BLaER1 treated with 17β-estradiol and CSF1 and Interleukin-3, amounts not matched to agents 10 nM and 100 nM (cell line): ENCODE data around the gene ANO8.
"Not testable (repeated sequence)": the region's sequence is repeated elsewhere in the genome, so short reads cannot be mapped to it uniquely, and the experiment has no call there.

Source experiments
- H3K27ac ChIP-seq, 11 experiments: shearing (Covaris generic); formaldehyde crosslinking; 2 replicates each; pipeline ENCODE4 v1.8.1; 2022
- H3K27me3 ChIP-seq, 11 experiments: shearing (Covaris generic); formaldehyde crosslinking; 2 replicates each; pipeline ENCODE4 v1.8.1; 2022
- H3K36me3 ChIP-seq, 11 experiments: shearing (Covaris generic); formaldehyde crosslinking; 2 replicates each; pipeline ENCODE4 v1.8.1; 2022
- H3K4me1 ChIP-seq, 10 experiments: shearing (Covaris generic); formaldehyde crosslinking; 2 replicates each; pipeline ENCODE4 v1.8.1; 2022
- H3K4me2 ChIP-seq, 11 experiments: shearing (Covaris generic); formaldehyde crosslinking; 2 replicates each; pipeline ENCODE4 v1.8.1; 2022
- H3K4me3 ChIP-seq, 10 experiments: shearing (Covaris generic); formaldehyde crosslinking; 2 replicates each; pipeline ENCODE4 v1.8.1; 2022
- H3K9ac ChIP-seq, 11 experiments: shearing (Covaris generic); formaldehyde crosslinking; 2 replicates each; pipeline ENCODE4 v1.8.1; 2022
- H3K9me3 ChIP-seq, 11 experiments: shearing (Covaris generic); formaldehyde crosslinking; replicated peaks in 1 of 11; 2 replicates each; pipeline ENCODE4 v1.8.1; 2022
- H4K20me1 ChIP-seq, 11 experiments: shearing (Covaris generic); formaldehyde crosslinking; 2 replicates each; pipeline ENCODE4 v1.8.1; 2022
- Cebpa-rat ChIP-seq, 11 experiments: shearing (Covaris generic); IDR thresholded peaks; 2 replicates each; pipeline ENCODE4 v1.8.1; 2022

The ANO8 gene

DNA sequence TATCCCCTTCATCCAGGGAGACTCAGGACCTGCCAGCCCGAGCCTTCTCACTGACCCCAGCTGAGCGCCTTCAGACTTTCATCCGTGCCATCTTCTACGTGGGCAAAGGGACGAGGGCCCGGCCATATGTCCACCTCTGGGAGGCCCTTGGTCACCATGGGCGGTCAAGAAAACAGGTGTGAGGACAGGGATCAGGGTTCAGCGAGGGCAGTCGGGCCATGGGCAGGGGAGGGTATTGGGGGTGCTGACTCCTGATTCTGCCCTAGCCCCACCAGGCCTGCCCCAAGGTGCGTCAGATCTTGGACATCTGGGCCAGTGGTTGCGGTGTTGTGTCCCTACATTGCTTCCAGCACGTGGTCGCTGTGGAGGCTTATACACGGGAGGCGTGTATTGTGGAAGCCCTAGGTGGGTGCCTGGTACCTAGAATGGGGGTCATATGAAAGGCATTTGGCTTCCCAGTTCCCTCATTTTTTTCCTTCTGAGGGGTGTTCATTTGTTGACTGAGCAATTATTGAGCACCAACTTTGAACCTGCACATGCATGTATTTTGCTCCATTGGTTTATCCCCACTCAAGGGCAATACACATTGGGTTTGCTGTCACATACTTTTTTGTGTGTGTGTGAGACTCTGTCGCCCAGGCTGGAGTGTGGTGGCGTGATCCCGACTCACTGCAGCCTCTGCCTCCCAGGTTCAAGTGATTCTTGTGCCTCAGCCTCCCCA, 49.1 kb downstream of the ANO8 start:
- H3K9ac ChIP-seq = no peak overlapping the region
- H3K9me3 ChIP-seq = no peaks in the 10 kb centered on the region
- H3K27me3 ChIP-seq = no peaks in the 10 kb centered on the region
- no peak overlapping the region for H3K4me2 ChIP-seq
- TF ChIP-seq Cebpa-rat (IDR thresholded peaks at IDR 0.05) = no peak
- H3K27ac ChIP-seq = no peak overlapping the region
- H3K4me1 ChIP-seq = peaks cover 9 to 31% (median 24%) of the 10 kb centered on the region in 10 experiments
- H3K4me3 ChIP-seq = no peak overlapping the region
- peaks cover 11 to 50% (median 42%) of the 10 kb centered on the region in 11 experiments; a peak in 21 of 22 replicates for H3K36me3 ChIP-seq
- H4K20me1 ChIP-seq = peaks cover 0 to 40% (median 26%) of the 10 kb centered on the region in 11 experiments; a peak in 19 of 22 replicates

DNA sequence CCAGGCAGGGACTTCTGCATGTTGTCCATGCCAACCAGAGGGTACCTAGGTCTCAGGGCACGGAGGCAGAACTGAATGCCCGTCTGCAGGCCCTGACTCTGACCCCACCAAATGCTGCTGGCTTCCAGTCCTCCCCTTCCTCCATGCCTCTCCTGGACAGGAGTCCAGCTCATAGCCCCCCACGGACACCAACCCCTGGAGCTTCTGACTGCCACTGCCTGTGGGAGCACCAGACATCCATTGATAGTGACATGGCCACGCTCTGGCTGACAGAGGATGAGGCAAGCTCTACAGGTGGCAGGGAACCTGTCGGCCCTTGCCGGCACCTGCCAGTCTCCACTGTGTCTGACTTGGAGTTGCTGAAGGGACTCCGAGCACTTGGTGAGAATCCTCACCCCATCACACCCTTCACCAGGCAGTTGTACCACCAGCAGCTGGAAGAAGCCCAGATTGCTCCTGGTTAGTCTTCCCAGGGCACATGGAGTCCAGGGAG, 51.1 kb downstream of the ANO8 start:
- Histone ChIP-seq H3K9ac (peak overlapping the region in 5 of 11 experiments; percentile 44 to 89 (median 88); a peak in 9 of 22 replicates), H3K27me3 (no peaks in the 10 kb centered on the region), H4K20me1 (peaks cover 0 to 40% (median 26%) of the 10 kb centered on the region in 11 experiments; a peak in 19 of 22 replicates), H3K4me3 (0 out of 20 replicates have a peak overlapping the region, but pooled peaks of 1 of the 10 experiments have one; percentile 80), H3K4me1 (peaks cover 10 to 38% (median 24%) of the 10 kb centered on the region in 10 experiments), H3K4me2 (peak overlapping the region in 8 of 11 experiments; percentile 80 to 98 (median 93); a peak in 13 of 22 replicates), H3K27ac (no peak overlapping the region), H3K36me3 (peaks cover 18 to 63% (median 54%) of the 10 kb centered on the region in 11 experiments), H3K9me3 (no peaks in the 10 kb centered on the region)
- TF ChIP-seq Cebpa-rat (IDR thresholded peaks at IDR 0.05) = no peak

DNA sequence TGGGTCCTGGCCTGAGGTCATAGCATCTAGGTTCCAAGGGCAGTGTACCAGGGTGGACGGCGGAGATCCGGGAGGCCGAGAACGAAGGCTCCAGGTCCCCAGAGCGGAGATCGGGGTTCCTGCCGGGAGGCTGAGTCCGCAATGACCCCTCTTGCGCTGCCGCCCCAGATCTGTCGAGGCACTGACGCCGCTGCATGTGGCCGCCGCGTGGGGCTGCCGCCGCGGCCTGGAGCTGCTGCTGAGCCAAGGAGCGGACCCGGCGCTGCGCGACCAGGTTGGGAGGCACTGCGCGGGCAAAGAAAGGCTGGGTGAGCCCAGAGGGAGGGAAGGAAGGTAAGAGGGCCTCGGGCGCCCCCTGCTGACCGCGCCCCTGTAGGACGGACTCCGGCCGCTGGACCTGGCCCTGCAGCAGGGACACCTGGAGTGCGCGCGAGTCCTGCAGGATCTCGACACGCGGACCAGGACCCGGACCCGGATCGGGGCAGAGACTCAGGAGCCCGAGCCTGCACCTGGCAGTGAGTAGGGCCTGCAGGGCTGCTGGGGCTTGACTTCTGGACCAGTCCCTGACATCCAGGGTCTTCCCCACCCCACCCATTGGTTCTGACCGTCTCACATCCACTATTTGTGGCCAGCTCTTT, 52.0 kb downstream of the ANO8 start:
- TF ChIP-seq Cebpa-rat (IDR thresholded peaks at IDR 0.05) = no peak
- H3K4me2 ChIP-seq = peak overlapping the region; percentile 80 to 98 (median 93)
- peaks cover 0 to 40% (median 26%) of the 10 kb centered on the region in 11 experiments; a peak in 19 of 22 replicates for H4K20me1 ChIP-seq
- H3K27ac ChIP-seq = peak overlapping the region in 10 of 11 experiments; percentile 59 to 87 (median 80); a peak in 19 of 22 replicates
- H3K36me3 ChIP-seq = peaks cover 22 to 72% (median 58%) of the 10 kb centered on the region in 11 experiments
- peaks cover 10 to 38% (median 21%) of the 10 kb centered on the region in 10 experiments for H3K4me1 ChIP-seq
- H3K4me3 ChIP-seq = peak overlapping the region; percentile 61 to 85 (median 73)
- no peaks in the 10 kb centered on the region for H3K9me3 ChIP-seq
- no peaks in the 10 kb centered on the region for H3K27me3 ChIP-seq
- peak overlapping the region; percentile 77 to 89 (median 84) for H3K9ac ChIP-seq

DNA sequence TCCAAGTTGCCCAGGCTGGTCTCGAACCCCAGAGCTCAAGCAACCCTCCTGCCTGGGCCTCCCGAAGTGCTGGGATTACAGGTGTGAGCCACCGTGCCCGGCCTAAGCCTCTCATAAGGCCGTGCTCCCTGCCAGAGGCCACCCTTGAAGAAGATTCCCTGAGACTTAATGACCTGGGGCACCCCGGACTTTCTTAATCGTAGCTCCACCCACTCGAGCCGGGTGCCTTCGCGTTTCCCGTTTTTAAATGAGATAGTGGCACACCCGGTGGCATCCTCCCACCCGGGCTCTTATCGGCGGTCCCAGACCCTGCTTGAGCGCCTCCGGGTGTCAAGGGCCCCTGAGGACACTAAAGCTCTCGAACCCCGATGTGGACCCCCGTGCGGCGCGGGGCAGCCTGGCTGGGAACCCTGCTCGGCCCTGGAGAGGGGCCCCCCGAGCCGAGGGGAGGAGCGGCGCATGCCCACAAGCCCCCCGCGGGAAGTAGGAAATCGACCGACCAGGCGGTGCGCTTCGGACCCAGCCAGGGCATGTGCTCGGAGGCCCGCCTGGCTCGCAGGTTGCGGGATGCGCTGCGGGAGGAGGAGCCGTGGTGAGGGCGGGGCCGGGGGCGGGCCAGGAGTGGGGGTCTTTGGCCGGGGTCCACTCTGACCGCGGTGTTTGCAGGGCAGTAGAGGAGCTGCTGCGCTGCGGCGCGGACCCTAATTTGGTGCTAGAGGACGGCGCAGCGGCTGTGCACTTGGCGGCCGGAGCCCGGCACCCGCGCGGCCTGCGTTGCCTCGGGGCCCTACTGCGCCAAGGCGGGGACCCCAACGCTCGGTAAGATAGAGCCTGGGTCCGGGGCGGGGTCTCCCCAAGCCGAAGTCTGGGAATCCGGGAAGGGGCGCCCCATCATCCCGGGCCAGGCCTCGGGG, 53.0 kb downstream of the ANO8 start, which contains the start of gene ANKLE1:
Gene ANKLE1, plus strand, starts transcription at position 511 of the 914 bp plus-strand sequence. Its CDS starts 20 bp downstream, at position 531.
- Histone ChIP-seq H3K36me3 (peaks cover 31 to 74% (median 63%) of the 10 kb centered on the region in 11 experiments), H3K4me3 (peak within 1 kb of the TSS; percentile 61 to 85 (median 73)), H4K20me1 (peaks cover 0 to 40% (median 26%) of the 10 kb centered on the region in 11 experiments; a peak in 19 of 22 replicates), H3K27ac (peak within 1 kb of the TSS; percentile 23 to 87 (median 80); a peak in 21 of 22 replicates), H3K4me2 (peak within 1 kb of the TSS; percentile 80 to 98 (median 93)), H3K27me3 (no peaks in the 10 kb centered on the region), H3K9me3 (no peaks in the 10 kb centered on the region), H3K9ac (peak within 1 kb of the TSS; percentile 77 to 89 (median 84)), H3K4me1 (peaks cover 10 to 38% (median 21%) of the 10 kb centered on the region in 10 experiments)
- TF ChIP-seq Cebpa-rat (IDR thresholded peaks at IDR 0.05) = no peak

DNA sequence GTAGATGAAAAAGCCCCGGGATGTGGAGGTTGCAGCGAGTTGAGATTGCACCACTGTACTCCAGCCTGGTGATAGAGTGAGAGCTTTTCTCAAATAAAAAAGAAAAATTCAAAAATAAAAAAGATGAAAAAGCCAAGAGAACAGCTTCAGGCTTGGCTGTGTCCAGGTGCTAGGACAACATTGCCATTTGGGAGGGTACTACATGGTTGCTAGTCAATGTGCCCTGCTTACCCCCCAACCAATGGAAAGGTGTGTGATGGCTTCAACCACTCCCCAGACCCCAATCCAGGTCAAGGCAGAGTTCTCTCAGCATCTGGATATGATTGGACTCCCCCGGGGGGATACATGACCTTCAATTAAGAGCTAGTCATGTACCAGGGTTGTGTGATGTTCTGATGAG, 55.2 kb downstream of the ANO8 start:
- H3K9ac ChIP-seq = no peak overlapping the region
- no peaks in the 10 kb centered on the region for H3K9me3 ChIP-seq
- H3K27ac ChIP-seq = peak overlapping the region in 1 of 11 experiments; percentile 18; a peak in 2 of 22 replicates
- peaks cover 0 to 19% (median 15%) of the 10 kb centered on the region in 11 experiments; a peak in 19 of 22 replicates for H4K20me1 ChIP-seq
- no peak overlapping the region for H3K4me3 ChIP-seq
- H3K4me1 ChIP-seq = peaks cover 10 to 38% (median 21%) of the 10 kb centered on the region in 10 experiments
- H3K4me2 ChIP-seq = peak overlapping the region in 2 of 11 experiments; percentile 7 to 21; a peak in 2 of 22 replicates
- no peaks in the 10 kb centered on the region for H3K27me3 ChIP-seq
- peaks cover 49 to 74% (median 65%) of the 10 kb centered on the region in 11 experiments for H3K36me3 ChIP-seq
- TF ChIP-seq Cebpa-rat (IDR thresholded peaks at IDR 0.05) = no peak

DNA sequence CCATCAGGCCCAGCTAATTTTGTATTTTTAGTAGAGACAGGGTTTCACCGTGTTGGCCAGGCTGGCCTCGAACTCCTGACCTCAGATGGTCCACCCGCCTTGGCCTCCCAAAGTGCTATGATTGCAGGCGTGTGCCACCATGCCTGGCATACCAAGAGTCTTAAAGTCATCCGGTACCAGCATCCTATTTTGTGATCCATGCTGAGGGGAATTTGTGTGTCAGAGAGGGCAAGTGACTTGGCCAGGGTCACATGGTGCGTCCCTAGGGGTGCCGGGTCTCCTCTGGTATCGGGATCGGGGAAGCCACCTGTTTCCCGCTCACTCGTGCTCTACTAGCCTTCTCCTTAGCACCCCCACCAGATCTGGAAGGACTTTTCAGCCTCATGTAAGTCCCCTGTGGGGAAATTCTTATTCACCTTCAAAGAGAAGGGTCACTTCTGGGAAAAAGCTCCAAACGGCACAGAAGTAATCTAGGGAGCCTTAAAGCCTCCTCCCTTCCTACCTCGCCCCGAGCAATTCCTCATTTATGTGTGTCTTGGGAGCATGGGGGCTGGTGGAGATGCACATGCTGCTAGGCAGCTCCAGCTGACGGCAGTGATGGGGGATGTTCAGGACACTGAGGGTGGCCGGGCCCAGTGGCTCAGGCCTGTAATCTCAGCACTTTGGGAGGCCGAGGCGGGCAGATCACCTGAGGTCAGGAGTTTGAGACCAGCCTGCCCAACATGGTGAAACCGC, 59.0 kb downstream of the ANO8 start:
- no peaks in the 10 kb centered on the region for H4K20me1 ChIP-seq
- H3K27me3 ChIP-seq = no peaks in the 10 kb centered on the region
- peaks cover 0 to 25% (median 12%) of the 10 kb centered on the region in 10 experiments; a peak in 19 of 20 replicates for H3K4me1 ChIP-seq
- no peak overlapping the region for H3K4me2 ChIP-seq
- H3K9me3 ChIP-seq = no peaks in the 10 kb centered on the region
- TF ChIP-seq Cebpa-rat (IDR thresholded peaks at IDR 0.05) = no peak
- H3K27ac ChIP-seq = no peak overlapping the region
- H3K9ac ChIP-seq = 0 out of 22 replicates have a peak overlapping the region, but pooled peaks of 1 of the 11 experiments have one; percentile 14
- H3K36me3 ChIP-seq = peaks cover 69 to 95% (median 85%) of the 10 kb centered on the region in 11 experiments
- H3K4me3 ChIP-seq = no peak overlapping the region

DNA sequence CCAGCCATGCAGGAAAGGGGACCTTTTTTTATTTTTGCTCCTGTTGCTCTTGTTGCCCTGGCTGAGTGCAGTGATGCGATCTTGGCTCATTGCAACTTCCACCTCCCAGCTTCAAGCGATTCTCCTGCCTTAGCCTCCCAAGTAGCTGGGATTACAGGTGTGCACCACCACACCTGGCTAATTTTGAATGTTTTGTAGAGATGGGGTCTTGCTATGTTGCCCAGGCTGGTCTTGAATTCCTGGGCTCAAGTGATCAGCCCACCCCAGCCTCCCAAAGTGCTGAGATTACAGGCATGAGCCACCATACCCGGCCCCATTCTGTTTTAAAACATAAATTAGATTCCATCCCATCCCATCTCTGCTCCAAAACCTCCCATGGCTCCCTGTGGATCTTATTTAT, 59.8 kb downstream of the ANO8 start:
- not testable (repeated sequence) for H3K27ac ChIP-seq, H3K27me3 ChIP-seq, H3K9ac ChIP-seq, H4K20me1 ChIP-seq, H3K4me3 ChIP-seq, H3K9me3 ChIP-seq, H3K4me2 ChIP-seq
- Histone ChIP-seq H3K36me3 (peaks cover 70 to 100% (median 92%) of the 10 kb centered on the region in 11 experiments), H3K4me1 (peaks cover 0 to 18% (median 10%) of the 10 kb centered on the region in 10 experiments; a peak in 15 of 20 replicates)
